OCI-LY7 (cell line): Measurements from ENCODE around the gene KDM4B. TPM values are rescaled to one million over a fixed set of nuclear protein-coding genes. Genes with fewer than 3 reads are reported as not detected.

Source experiments
- BruUV-seq: library from RNA; stranded (reverse); fragments of 400-500 nt; replicated peaks from 2 replicates; lab custom pipeline; 2021; lab: Mats Ljungman, UMichigan
- CTCF ChIA-PET: fragments of 300-600 bp; sonication (Branson Sonifier 250); formaldehyde crosslinking; loops from one replicate; lab custom pipeline; 2022; ENCODE audit warnings: antibody characterized with exemption; ENCODE audit not compliant: unreplicated experiment; lab: Charles Lee
- POLR2A ChIA-PET: fragments of 300-600 bp; sonication (Branson Sonifier 250); formaldehyde crosslinking; loops from one replicate; lab custom pipeline; 2022; ENCODE audit warnings: antibody characterized with exemption; lab: Charles Lee
- DNase-seq: peaks from one replicate; pipeline ENCODE4 v3.0.0-alpha.2; 2015; ENCODE audit warnings: low spot score
- H2AFZ ChIP-seq: fragments of 200-600 bp; sonication (generic), shearing (Covaris generic); 2 replicates; pipeline ENCODE4 v1.6.1; 2014; ENCODE audit warnings: mild to moderate bottlenecking, antibody characterized with exemption, low read length, moderate library complexity
- H3K27ac ChIP-seq: fragments of 200-600 bp; sonication (generic); 2 replicates; pipeline ENCODE4 v1.5.1; 2014; ENCODE audit warnings: mixed run types, low read depth, mild to moderate bottlenecking, moderate library complexity, low read length, inconsistent platforms; ENCODE audit not compliant: poor library complexity, severe bottlenecking
- H3K36me3 ChIP-seq: fragments of 200-600 bp; sonication (generic); 2 replicates; pipeline ENCODE4 v1.6.1; 2014; ENCODE audit warnings: mild to moderate bottlenecking, antibody characterized with exemption, low read length, moderate library complexity, mixed read lengths; ENCODE audit not compliant: insufficient read depth
- H3K4me1 ChIP-seq: fragments of 200-600 bp; sonication (generic); 2 replicates; pipeline ENCODE4 v1.5.1; 2014; ENCODE audit warnings: mild to moderate bottlenecking, low read length; ENCODE audit not compliant: insufficient read depth, poor library complexity, severe bottlenecking
- H3K4me2 ChIP-seq: fragments of 200-600 bp; sonication (generic); 2 replicates; pipeline ENCODE4 v1.6.1; 2014; ENCODE audit warnings: mild to moderate bottlenecking, low read length
- H3K4me3 ChIP-seq: fragments of 200-600 bp; sonication (generic); 2 replicates; pipeline ENCODE4 v1.5.1; 2014; ENCODE audit warnings: mild to moderate bottlenecking, low read depth, low read length; ENCODE audit not compliant: poor library complexity, severe bottlenecking
- H3K79me2 ChIP-seq: fragments of 200-600 bp; sonication (generic); 2 replicates; pipeline ENCODE4 v1.6.1; 2016; ENCODE audit warnings: low read depth, mild to moderate bottlenecking, low read length, moderate library complexity, mixed read lengths; ENCODE audit not compliant: insufficient read depth
- H3K9me2 ChIP-seq: fragments of 200-600 bp; sonication (generic); 2 replicates; pipeline ENCODE4 v1.6.1; 2016; ENCODE audit warnings: mild to moderate bottlenecking, low read length, mixed read lengths; ENCODE audit not compliant: insufficient read depth
- H3K9me3 ChIP-seq: fragments of 200-600 bp; sonication (generic); 2 replicates; pipeline ENCODE4 v1.6.1; 2014; ENCODE audit warnings: mild to moderate bottlenecking, mixed run types, low read length, mixed read lengths
- H4K20me1 ChIP-seq: fragments of 200-600 bp; sonication (generic); 2 replicates; pipeline ENCODE4 v1.6.1; 2014; ENCODE audit warnings: mild to moderate bottlenecking, antibody characterized with exemption, low read length, moderate library complexity, mixed read lengths; ENCODE audit not compliant: insufficient read depth
- CTCF ChIP-seq: fragments of 200-600 bp; sonication (generic); conservative IDR thresholded peaks from 2 replicates; pipeline ENCODE4 v1.5.1; 2014; ENCODE audit warnings: mild to moderate bottlenecking, antibody characterized with exemption, low read length, moderate library complexity, mixed read lengths
- EZH2phosphoT487 ChIP-seq: fragments of 200-600 bp; sonication (generic); IDR thresholded peaks from 2 replicates; pipeline ENCODE4 v1.6.1; 2018; ENCODE audit warnings: low read depth, borderline replicate concordance, mild to moderate bottlenecking, mixed run types, antibody characterized with exemption, low read length, moderate library complexity, mixed read lengths
- intact Hi-C: fragments of 100-400 bp; cut with micrococcal nuclease; formaldehyde crosslinking; loops from one replicate; pipeline ENCODE4 v1.10.0; 2022; ENCODE audit not compliant: unreplicated experiment
- total RNA-seq, 2 experiments: library from RNA; depleted of rRNA in 1 of 2; stranded (reverse); fragments of >200 nt in 1 of 2; shearing (Covaris generic) in 1 of 2; gene quantifications; 2 replicates each; pipeline ENCODE4 v1.2.3, GENCODE V29; 2014 to 2022

Gene KDM4B
- total RNA-seq, 2 experiments from 2014 or later, result 24.3 to 44.2 TPM

- H3K27ac ChIP-seq, result no peak overlapping the region
- ChIA-PET CTCF (no interaction called here), POLR2A (no interaction called here)
- no peak for DNase-seq
- no peaks in the 10 kb centered on the region for H3K9me3 ChIP-seq
- TF ChIP-seq CTCF (no peak), EZH2phosphoT487 (no peak)
- H3K79me2 ChIP-seq, result no peaks in the 10 kb centered on the region
- H3K36me3 ChIP-seq, result no peaks in the 10 kb centered on the region
- H3K9me2 ChIP-seq, result no peaks in the 10 kb centered on the region
- H2AFZ ChIP-seq, result no peak overlapping the region
- no peak overlapping the region for H3K4me3 ChIP-seq
- H4K20me1 ChIP-seq, result no peaks in the 10 kb centered on the region
- no peak overlapping the region for H3K4me2 ChIP-seq
- no peaks in the 10 kb centered on the region for H3K4me1 ChIP-seq
- intact Hi-C loops, result loop anchor here (10.0 kb wide), 1 partner anchor 316 kb away; no protein-coding TSS in a partner anchor
- BruUV-seq, result no TSS peak
These were observed 89.8 kb downstream of the KDM4B start for GRCh38 chr19:5058521-5059212.

GRCh38 chr19:5059213-5059574 is 90.3 kb downstream of the KDM4B start:
- intact Hi-C loops, result loop anchor here (10.0 kb wide), 1 partner anchor 316 kb away; no protein-coding TSS in a partner anchor
- H3K36me3 ChIP-seq, result no peaks in the 10 kb centered on the region

More at GRCh38 chr19:5059213-5059574, 90.3 kb downstream of the KDM4B start:
- Histone ChIP-seq H3K27ac (no peak overlapping the region), H3K9me3 (no peaks in the 10 kb centered on the region), H3K4me3 (no peak overlapping the region), H2AFZ (no peak overlapping the region), H3K9me2 (no peaks in the 10 kb centered on the region), H3K4me1 (no peaks in the 10 kb centered on the region), H3K79me2 (no peaks in the 10 kb centered on the region), H3K4me2 (no peak overlapping the region), H4K20me1 (no peaks in the 10 kb centered on the region)
- TF ChIP-seq CTCF, result no peak
- no peak for TF ChIP-seq EZH2phosphoT487
- ChIA-PET CTCF (interaction anchor here (0.6 kb wide), 1 partner anchor 187 kb away, joined by 3 read pairs; no protein-coding TSS in a partner anchor), POLR2A (no interaction called here)
- no TSS peak for BruUV-seq
- DNase-seq, result no peak
